WERI-Rb-1 (cell line): ENCODE measurements around the gene HACD2.

Experiments used
- DNase-seq: peaks from one replicate; pipeline ENCODE4 v3.0.0-alpha.2; 2020
- H3K27ac ChIP-seq: fragments of 250-450 bp; sonication (Bioruptor Pico); 2 replicates; pipeline ENCODE4 v1.5.1; 2020; ENCODE audit warnings: mild to moderate bottlenecking, moderate library complexity
- H3K27me3 ChIP-seq: fragments of 250-450 bp; sonication (Bioruptor Pico); 2 replicates; pipeline ENCODE4 v1.5.1; 2021; ENCODE audit warnings: mild to moderate bottlenecking, low read depth, moderate library complexity; ENCODE audit not compliant: insufficient read depth, severe bottlenecking
- H3K36me3 ChIP-seq: fragments of 250-450 bp; sonication (Bioruptor Pico); 2 replicates; pipeline ENCODE4 v1.5.1; 2020; ENCODE audit warnings: mild to moderate bottlenecking, moderate library complexity
- H3K4me3 ChIP-seq: 2 replicates; pipeline ENCODE4 v1.5.1; 2011; ENCODE audit warnings: low read depth, mild to moderate bottlenecking, control low read depth, low read length
- H3K9me3 ChIP-seq: fragments of 250-450 bp; sonication (Bioruptor Pico); 2 replicates; pipeline ENCODE4 v1.5.1; 2021; ENCODE audit warnings: mild to moderate bottlenecking, moderate library complexity; ENCODE audit not compliant: severe bottlenecking
- CTCF ChIP-seq: IDR thresholded peaks from 2 replicates; pipeline ENCODE4 v1.5.1; 2011; ENCODE audit warnings: low read depth, mild to moderate bottlenecking, control low read depth, inconsistent platforms, low read length

HACD2 gene

GRCh38 chr3:123586968-123587367, 2.1 kb upstream of the HACD2 start:
- Histone ChIP-seq H3K36me3 (peaks cover 13% of the 10 kb centered on the region), H3K27ac (peak overlapping the region; percentile 100; the same call in 1 of the 2 replicates), H3K27me3 (no peaks in the 10 kb centered on the region), H3K9me3 (peaks cover 8% of the 10 kb centered on the region), H3K4me3 (no peak overlapping the region)
- no peak for TF ChIP-seq CTCF
- DNase-seq: no peak

- no peak for TF ChIP-seq CTCF
- DNase-seq: peak; percentile 90
- peak overlapping the region; percentile 91 for H3K4me3 ChIP-seq
- no peaks in the 10 kb centered on the region for H3K27me3 ChIP-seq
- peaks cover 8% of the 10 kb centered on the region for H3K9me3 ChIP-seq
- peaks cover 20% of the 10 kb centered on the region for H3K36me3 ChIP-seq
- H3K27ac ChIP-seq: peak overlapping the region; percentile 100
Observed at GRCh38 chr3:123586131-123586530, 1.3 kb upstream of the HACD2 start.

DNA sequence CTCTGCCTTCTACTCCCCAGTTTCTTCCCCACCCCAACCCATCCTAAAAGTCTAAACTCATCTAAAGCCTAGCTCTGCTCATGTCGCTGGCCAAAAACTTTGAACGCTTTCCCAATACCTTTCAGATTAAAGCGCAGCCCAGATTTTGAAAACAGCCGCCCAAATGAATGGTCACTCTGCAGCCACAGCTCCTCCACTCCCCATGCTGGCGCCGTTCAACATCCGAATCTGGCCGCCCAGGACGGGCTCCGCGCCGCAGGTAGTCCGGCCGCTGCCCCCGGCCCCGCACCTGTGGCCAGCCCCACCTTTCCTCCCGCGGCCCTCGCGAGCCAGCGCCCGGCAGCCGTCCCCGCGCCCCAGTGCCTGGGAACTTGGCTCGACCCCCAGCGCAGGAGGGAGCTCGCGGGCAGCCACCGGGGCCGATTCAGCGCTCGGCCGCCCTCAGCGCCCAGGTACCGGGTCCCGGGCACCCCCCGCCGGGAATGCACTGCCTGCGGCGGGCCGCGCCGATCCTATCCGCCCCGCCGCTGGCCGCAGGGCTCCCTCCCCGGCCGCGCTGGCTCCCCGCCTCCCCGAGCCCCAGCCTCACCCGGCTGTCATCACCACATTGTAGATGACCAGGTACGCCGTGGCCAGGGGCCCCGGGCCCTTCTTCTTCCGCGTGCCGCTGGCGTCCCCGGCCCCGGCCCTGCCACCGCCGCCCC, 417 bp downstream of the HACD2 start:
- Histone ChIP-seq H3K36me3 (peaks cover 17% of the 10 kb centered on the region), H3K27ac (peak overlapping the region; percentile 100), H3K9me3 (no peaks in the 10 kb centered on the region), H3K4me3 (peak overlapping the region; percentile 91), H3K27me3 (no peaks in the 10 kb centered on the region)
- TF ChIP-seq CTCF: no peak
- no peak for DNase-seq

- no peak for DNase-seq
- no peak overlapping the region for H3K4me3 ChIP-seq
- H3K27ac ChIP-seq: no peak overlapping the region
- TF ChIP-seq CTCF: no peak
- no peaks in the 10 kb centered on the region for H3K9me3 ChIP-seq
- H3K27me3 ChIP-seq: no peaks in the 10 kb centered on the region
- peaks cover 19% of the 10 kb centered on the region for H3K36me3 ChIP-seq
Observed at GRCh38 chr3:123583561-123583960, 1.3 kb downstream of the HACD2 start.

DNA sequence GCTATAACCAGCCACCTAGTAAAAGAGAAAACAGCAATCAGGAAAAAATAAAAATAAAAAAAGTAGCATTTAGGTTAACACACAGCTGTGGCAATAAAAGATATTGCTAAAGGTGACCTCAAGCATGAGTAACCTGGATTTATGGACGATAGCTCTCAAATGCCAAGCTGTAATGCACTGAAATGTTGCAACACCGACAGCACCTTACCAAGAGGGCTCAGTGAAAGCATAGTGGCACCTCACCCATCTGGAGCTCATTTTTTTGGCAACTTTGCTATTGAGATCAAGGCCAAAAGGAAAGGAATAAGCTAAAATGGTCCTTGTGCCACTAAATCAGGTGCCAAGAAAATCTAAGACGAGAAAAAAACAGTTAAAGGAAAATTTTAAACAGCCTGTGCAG, 2.5 kb downstream of the HACD2 start:
- DNase-seq: no peak
- no peaks in the 10 kb centered on the region for H3K27me3 ChIP-seq
- H3K27ac ChIP-seq: no peak overlapping the region

More for the DNA sequence above, 2.5 kb downstream of the HACD2 start:
- Histone ChIP-seq H3K9me3 (no peaks in the 10 kb centered on the region), H3K4me3 (no peak overlapping the region), H3K36me3 (peaks cover 24% of the 10 kb centered on the region)
- no peak for TF ChIP-seq CTCF
